Chondrocyte (in vitro differentiated cells): ENCODE results near the gene PDZD4. TPM values are rescaled to one million over a fixed set of nuclear protein-coding genes. Genes with fewer than 3 reads are reported as not detected.
A peak's percentile ranks its signal among the peaks of the same experiment; 100 is the strongest.

Source experiments
- DNase-seq: peaks from one replicate; pipeline ENCODE4 v3.0.0; 2021; ENCODE audit warnings: mixed read lengths, low spot score
- H3K27ac Mint-ChIP-seq: one replicate; pipeline ENCODE4 v1.8.0; 2021; ENCODE audit warnings: mild to moderate bottlenecking, moderate library complexity, mixed read lengths; ENCODE audit not compliant: unreplicated experiment
- H3K27me3 Mint-ChIP-seq: 2 replicates; pipeline ENCODE4 v1.8.0; 2021; ENCODE audit warnings: low read depth, mixed read lengths
- H3K36me3 Mint-ChIP-seq: 2 replicates; pipeline ENCODE4 v1.8.0; 2021; ENCODE audit warnings: low read depth, mixed read lengths
- H3K4me1 Mint-ChIP-seq: 2 replicates; pipeline ENCODE4 v1.8.0; 2021; ENCODE audit warnings: low read depth, mild to moderate bottlenecking, mixed read lengths
- H3K4me3 Mint-ChIP-seq: one replicate; pipeline ENCODE4 v1.8.0; 2021; ENCODE audit warnings: mild to moderate bottlenecking, moderate library complexity, mixed read lengths; ENCODE audit not compliant: unreplicated experiment
- H3K9me3 Mint-ChIP-seq: 2 replicates; pipeline ENCODE4 v1.8.0; 2021; ENCODE audit warnings: low read depth, mixed read lengths
- CTCF ChIP-seq: fragments of 200-600 bp; sonication (generic); IDR thresholded peaks from 2 replicates; pipeline ENCODE4 v1.5.0; 2021; ENCODE audit warnings: antibody characterized with exemption, mild to moderate bottlenecking, moderate library complexity
- total RNA-seq: library from RNA; stranded (reverse); gene quantifications from 3 replicates; pipeline ENCODE4 v1.2.1, GENCODE V29; 2021

Gene PDZD4
- total RNA-seq, 1 donor from 2014 or later, result 24.8 TPM

DNA sequence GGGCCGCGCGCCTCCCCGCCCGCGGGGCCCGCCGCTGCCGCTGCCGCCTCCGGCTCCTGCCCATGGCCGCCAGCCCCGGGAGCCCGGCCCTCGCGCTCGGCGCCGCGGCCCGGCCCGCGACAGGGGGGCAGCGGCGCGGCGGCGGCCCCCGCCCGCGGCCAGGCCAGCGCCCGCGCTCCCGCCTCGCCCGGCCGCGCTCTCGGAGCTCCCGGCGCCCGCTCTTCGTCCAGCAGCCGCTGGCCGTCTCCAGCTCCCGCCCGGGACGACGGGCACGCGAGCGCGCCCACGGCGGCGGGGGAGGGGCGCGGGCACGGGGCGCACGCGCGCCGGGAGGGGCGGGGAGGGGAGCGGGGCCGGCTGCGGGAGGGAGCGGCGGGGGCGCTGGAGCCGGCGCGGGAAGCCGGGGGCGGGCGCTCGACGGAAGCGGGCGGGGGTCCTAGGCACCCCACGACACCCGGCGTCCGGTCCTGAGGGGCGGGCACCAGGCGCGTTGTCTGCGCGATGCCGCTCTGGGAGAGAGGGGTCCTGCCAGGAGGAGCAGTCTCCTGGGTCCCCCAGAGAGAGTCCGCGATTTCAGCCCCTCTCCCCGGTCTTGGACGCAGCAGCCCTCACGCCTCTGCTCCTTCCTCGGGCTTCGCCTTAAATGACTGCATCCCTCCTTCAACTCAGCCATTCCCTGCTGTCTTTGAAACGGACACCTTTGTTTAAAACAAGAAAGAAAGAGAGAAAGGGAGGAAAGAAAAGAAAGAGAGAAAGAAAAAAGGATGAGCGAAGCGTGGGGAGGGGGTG is 490 bp upstream of the PDZD4 start:
- no peak for TF ChIP-seq CTCF
- DNase-seq, result no peak
- H3K27ac Mint-ChIP-seq, result no peak overlapping the region
- H3K36me3 Mint-ChIP-seq, result no peaks in the 10 kb centered on the region
- peaks cover 7% of the 10 kb centered on the region for H3K4me1 Mint-ChIP-seq
- no peaks in the 10 kb centered on the region for H3K27me3 Mint-ChIP-seq
- peaks cover 8% of the 10 kb centered on the region for H3K9me3 Mint-ChIP-seq
- H3K4me3 Mint-ChIP-seq, result peak overlapping the region; percentile 40

DNA sequence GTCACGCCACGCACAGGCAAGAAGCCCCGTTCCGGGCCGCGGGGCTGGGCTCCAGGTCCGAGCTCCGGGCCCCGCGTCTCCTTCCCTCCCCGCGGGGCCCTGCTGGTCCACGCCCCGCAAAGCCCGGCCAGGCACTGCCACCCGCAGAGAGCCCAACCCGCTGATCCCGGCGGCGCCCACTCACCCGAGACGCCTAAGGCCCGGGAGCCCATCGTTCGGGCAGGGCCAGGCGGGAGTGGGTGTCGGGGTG is 870 bp downstream of the PDZD4 start:
- Mint-ChIP-seq H3K27ac (no peak overlapping the region), H3K4me3 (peak overlapping the region; percentile 72), H3K4me1 (peaks cover 7% of the 10 kb centered on the region), H3K9me3 (peaks cover 8% of the 10 kb centered on the region), H3K36me3 (no peaks in the 10 kb centered on the region), H3K27me3 (no peaks in the 10 kb centered on the region)
- DNase-seq, result no peak
- TF ChIP-seq CTCF, result no peak

- Mint-ChIP-seq H3K4me3 (peak overlapping the region; percentile 72), H3K27me3 (no peaks in the 10 kb centered on the region), H3K4me1 (peaks cover 7% of the 10 kb centered on the region), H3K36me3 (no peaks in the 10 kb centered on the region), H3K9me3 (peaks cover 8% of the 10 kb centered on the region), H3K27ac (peak overlapping the region; percentile 75)
- no peak for DNase-seq
- peak; percentile 27 for TF ChIP-seq CTCF
Measured at GRCh38 chrX:153828723-153829548, 1.4 kb downstream of the PDZD4 start.

DNA sequence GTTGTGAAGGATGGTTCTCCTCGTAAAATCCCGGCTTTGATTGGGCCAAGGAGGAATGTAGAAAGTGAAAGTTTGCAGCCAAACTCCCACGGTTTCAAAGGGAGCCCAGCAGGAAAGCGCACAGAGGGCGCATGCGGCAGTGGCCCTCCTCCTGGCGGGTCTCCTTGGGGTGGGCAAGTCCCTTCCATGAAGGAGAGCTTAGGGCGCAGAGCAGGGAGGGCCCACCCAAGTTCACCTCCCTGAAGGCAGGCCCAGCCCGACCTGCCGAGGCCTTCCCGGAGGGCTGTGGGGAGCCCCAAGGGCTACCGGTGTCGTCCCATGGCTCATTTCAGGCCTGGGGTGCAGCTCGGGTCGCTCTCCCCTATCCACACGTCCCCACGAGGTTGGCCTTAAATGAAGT is 2.0 kb downstream of the PDZD4 start:
- Mint-ChIP-seq H3K9me3 (peaks cover 8% of the 10 kb centered on the region), H3K4me1 (peaks cover 7% of the 10 kb centered on the region), H3K27ac (no peak overlapping the region), H3K4me3 (peak overlapping the region; percentile 68), H3K36me3 (no peaks in the 10 kb centered on the region), H3K27me3 (no peaks in the 10 kb centered on the region)
- no peak for TF ChIP-seq CTCF
- no peak for DNase-seq

- Mint-ChIP-seq H3K27ac (no peak overlapping the region), H3K9me3 (peaks cover 8% of the 10 kb centered on the region), H3K4me1 (peaks cover 7% of the 10 kb centered on the region), H3K27me3 (no peaks in the 10 kb centered on the region), H3K36me3 (no peaks in the 10 kb centered on the region), H3K4me3 (no peak overlapping the region)
- no peak for DNase-seq
- no peak for TF ChIP-seq CTCF
Measured at GRCh38 chrX:153827903-153828302, 2.4 kb downstream of the PDZD4 start.
